ENCODE results near the gene PRKG1.

DNA sequence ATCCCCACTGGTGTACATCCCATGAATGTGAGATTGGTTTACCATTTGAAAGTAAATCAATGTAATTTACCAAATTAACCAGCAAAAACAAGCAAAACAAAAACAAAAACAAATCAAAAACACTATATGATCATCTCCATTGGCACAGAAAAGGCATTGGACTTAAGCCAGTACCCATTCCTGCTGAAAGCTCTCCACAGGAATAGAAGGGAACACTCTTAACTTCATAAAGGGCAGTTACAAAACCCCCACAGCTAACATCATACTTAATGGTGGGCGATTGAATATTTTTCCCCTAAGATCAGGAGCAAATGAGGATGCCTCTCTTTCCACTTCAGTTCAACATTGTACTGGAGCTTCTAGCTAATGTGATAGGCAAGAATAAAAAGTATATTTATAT, 34.1 kb downstream of the PRKG1 start:
- TF ChIP-seq, protein P1, sequence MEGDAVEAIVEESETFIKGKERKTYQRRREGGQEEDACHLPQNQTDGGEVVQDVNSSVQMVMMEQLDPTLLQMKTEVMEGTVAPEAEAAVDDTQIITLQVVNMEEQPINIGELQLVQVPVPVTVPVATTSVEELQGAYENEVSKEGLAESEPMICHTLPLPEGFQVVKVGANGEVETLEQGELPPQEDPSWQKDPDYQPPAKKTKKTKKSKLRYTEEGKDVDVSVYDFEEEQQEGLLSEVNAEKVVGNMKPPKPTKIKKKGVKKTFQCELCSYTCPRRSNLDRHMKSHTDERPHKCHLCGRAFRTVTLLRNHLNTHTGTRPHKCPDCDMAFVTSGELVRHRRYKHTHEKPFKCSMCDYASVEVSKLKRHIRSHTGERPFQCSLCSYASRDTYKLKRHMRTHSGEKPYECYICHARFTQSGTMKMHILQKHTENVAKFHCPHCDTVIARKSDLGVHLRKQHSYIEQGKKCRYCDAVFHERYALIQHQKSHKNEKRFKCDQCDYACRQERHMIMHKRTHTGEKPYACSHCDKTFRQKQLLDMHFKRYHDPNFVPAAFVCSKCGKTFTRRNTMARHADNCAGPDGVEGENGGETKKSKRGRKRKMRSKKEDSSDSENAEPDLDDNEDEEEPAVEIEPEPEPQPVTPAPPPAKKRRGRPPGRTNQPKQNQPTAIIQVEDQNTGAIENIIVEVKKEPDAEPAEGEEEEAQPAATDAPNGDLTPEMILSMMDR (IDR thresholded peaks at IDR 0.05; ENCODE audit: low read depth, low read length): no peak
- no peak for TF ChIP-seq EZH2phosphoT487 (IDR thresholded peaks at IDR 0.05; ENCODE audit: low read depth)

Data from OCI-LY3 (cell line).